ENCODE results near the gene PIGR. TPM values are rescaled to one million over a fixed set of nuclear protein-coding genes. Genes with fewer than 3 reads are reported as not detected.

PIGR gene
- total RNA-seq, 2 experiments from 2014 or later = 0.03 TPM; not detected in 1

GRCh38 chr1:206944703-206945102, 1.6 kb downstream of the PIGR start:
- no peak for DNase-seq (ENCODE audit: low spot score)
- H3K36me3 ChIP-seq (ENCODE audit: insufficient read depth, low read length) = no peaks in the 10 kb centered on the region
- H3K4me1 ChIP-seq (ENCODE audit: insufficient read depth, low read length, poor library complexity, severe bottlenecking) = no peaks in the 10 kb centered on the region
- BruUV-seq (replicated peaks) = no TSS peak
- H4K20me1 ChIP-seq (ENCODE audit: insufficient read depth, low read length) = no peaks in the 10 kb centered on the region
- no peak overlapping the region for H3K4me3 ChIP-seq (ENCODE audit: low read depth, low read length, poor library complexity, severe bottlenecking)
- POLR2A ChIA-PET = no interaction called here
- CTCF ChIA-PET (ENCODE audit: unreplicated experiment) = no interaction called here
- H2AFZ ChIP-seq (ENCODE audit: low read length) = no peak overlapping the region
- no peaks in the 10 kb centered on the region for H3K79me2 ChIP-seq (ENCODE audit: insufficient read depth, low read depth, low read length)
- H3K9me2 ChIP-seq (ENCODE audit: insufficient read depth, low read length) = no peaks in the 10 kb centered on the region
- H3K9me3 ChIP-seq (ENCODE audit: low read length) = no peaks in the 10 kb centered on the region
- no peak overlapping the region for H3K4me2 ChIP-seq (ENCODE audit: low read length)
- TF ChIP-seq EZH2phosphoT487 (IDR thresholded peaks at IDR 0.05; ENCODE audit: borderline replicate concordance, low read depth, low read length) (no peak), CTCF (conservative IDR thresholded peaks at IDR 0.05; ENCODE audit: low read length) (no peak)
- intact Hi-C loops (cut with micrococcal nuclease; ENCODE audit: unreplicated experiment) = no loop called here
- H3K27ac ChIP-seq (ENCODE audit: low read depth, low read length, poor library complexity, severe bottlenecking) = no peak overlapping the region

GRCh38 chr1:206941766-206942418, 4.4 kb downstream of the PIGR start:
- H3K9me2 ChIP-seq (ENCODE audit: insufficient read depth, low read length) = no peaks in the 10 kb centered on the region
- no peak for TF ChIP-seq EZH2phosphoT487 (IDR thresholded peaks at IDR 0.05; ENCODE audit: borderline replicate concordance, low read depth, low read length)
- BruUV-seq (replicated peaks) = no TSS peak
- ChIA-PET CTCF (ENCODE audit: unreplicated experiment) (no interaction called here), POLR2A (interaction anchor here (0.5 kb wide), 1 partner anchor 1590 kb away, joined by 4 read pairs; no protein-coding TSS in a partner anchor)
- H3K4me3 ChIP-seq (ENCODE audit: low read depth, low read length, poor library complexity, severe bottlenecking) = no peak overlapping the region
- no peak overlapping the region for H2AFZ ChIP-seq (ENCODE audit: low read length)
- H3K36me3 ChIP-seq (ENCODE audit: insufficient read depth, low read length) = no peaks in the 10 kb centered on the region
- H3K4me1 ChIP-seq (ENCODE audit: insufficient read depth, low read length, poor library complexity, severe bottlenecking) = no peaks in the 10 kb centered on the region
- no peaks in the 10 kb centered on the region for H3K79me2 ChIP-seq (ENCODE audit: insufficient read depth, low read depth, low read length)
- no peaks in the 10 kb centered on the region for H4K20me1 ChIP-seq (ENCODE audit: insufficient read depth, low read length)
- H3K4me2 ChIP-seq (ENCODE audit: low read length) = no peak overlapping the region
- H3K27ac ChIP-seq (ENCODE audit: low read depth, low read length, poor library complexity, severe bottlenecking) = no peak overlapping the region
- intact Hi-C loops (cut with micrococcal nuclease; ENCODE audit: unreplicated experiment) = no loop called here
- H3K9me3 ChIP-seq (ENCODE audit: low read length) = no peaks in the 10 kb centered on the region
- DNase-seq (ENCODE audit: low spot score) = no peak

- H4K20me1 ChIP-seq (ENCODE audit: insufficient read depth, low read length) = no peaks in the 10 kb centered on the region
- H3K4me3 ChIP-seq (ENCODE audit: low read depth, low read length, poor library complexity, severe bottlenecking) = no peak overlapping the region
- POLR2A ChIA-PET = no interaction called here
- H3K27ac ChIP-seq (ENCODE audit: low read depth, low read length, poor library complexity, severe bottlenecking) = no peak overlapping the region
- no peaks in the 10 kb centered on the region for H3K9me3 ChIP-seq (ENCODE audit: low read length)
- no peaks in the 10 kb centered on the region for H3K4me1 ChIP-seq (ENCODE audit: insufficient read depth, low read length, poor library complexity, severe bottlenecking)
- intact Hi-C loops (cut with micrococcal nuclease; ENCODE audit: unreplicated experiment) = no loop called here
- H3K4me2 ChIP-seq (ENCODE audit: low read length) = no peak overlapping the region
- DNase-seq (ENCODE audit: low spot score) = no peak
- H2AFZ ChIP-seq (ENCODE audit: low read length) = no peak overlapping the region
- TF ChIP-seq CTCF (conservative IDR thresholded peaks at IDR 0.05; ENCODE audit: low read length) = no peak
- TF ChIP-seq EZH2phosphoT487 (IDR thresholded peaks at IDR 0.05; ENCODE audit: borderline replicate concordance, low read depth, low read length) = no peak
- CTCF ChIA-PET (ENCODE audit: unreplicated experiment) = no interaction called here
- BruUV-seq (replicated peaks) = no TSS peak
- no peaks in the 10 kb centered on the region for H3K36me3 ChIP-seq (ENCODE audit: insufficient read depth, low read length)
- H3K9me2 ChIP-seq (ENCODE audit: insufficient read depth, low read length) = no peaks in the 10 kb centered on the region
- no peaks in the 10 kb centered on the region for H3K79me2 ChIP-seq (ENCODE audit: insufficient read depth, low read depth, low read length)
These were observed 5.7 kb downstream of the PIGR start for GRCh38 chr1:206940588-206940936.
